Thyroid gland (tissue), 4 donors: Measurements from ENCODE around the gene MTIF3.

Source experiments
- CTCF ChIP-seq, 6 experiments: fragments of 200-600 bp in 3 of 6; fragments of 450-650 bp in 3 of 6; sonication (generic) in 3 of 6; IDR thresholded peaks; one replicate each; pipeline ENCODE4 v1.5.1; 2016 to 2019; ENCODE audit warnings: antibody characterized with exemption in 6 of 6, mild to moderate bottlenecking in 2 of 6, inconsistent platforms in 1 of 6, moderate library complexity in 1 of 6
- POLR2A ChIP-seq, 2 donors: fragments of 450-650 bp; IDR thresholded peaks; one replicate each; pipeline ENCODE4 v1.6.1; 2017; ENCODE audit warnings: antibody characterized with exemption in 2 of 2, mild to moderate bottlenecking in 2 of 2, moderate library complexity in 1 of 2

DNA sequence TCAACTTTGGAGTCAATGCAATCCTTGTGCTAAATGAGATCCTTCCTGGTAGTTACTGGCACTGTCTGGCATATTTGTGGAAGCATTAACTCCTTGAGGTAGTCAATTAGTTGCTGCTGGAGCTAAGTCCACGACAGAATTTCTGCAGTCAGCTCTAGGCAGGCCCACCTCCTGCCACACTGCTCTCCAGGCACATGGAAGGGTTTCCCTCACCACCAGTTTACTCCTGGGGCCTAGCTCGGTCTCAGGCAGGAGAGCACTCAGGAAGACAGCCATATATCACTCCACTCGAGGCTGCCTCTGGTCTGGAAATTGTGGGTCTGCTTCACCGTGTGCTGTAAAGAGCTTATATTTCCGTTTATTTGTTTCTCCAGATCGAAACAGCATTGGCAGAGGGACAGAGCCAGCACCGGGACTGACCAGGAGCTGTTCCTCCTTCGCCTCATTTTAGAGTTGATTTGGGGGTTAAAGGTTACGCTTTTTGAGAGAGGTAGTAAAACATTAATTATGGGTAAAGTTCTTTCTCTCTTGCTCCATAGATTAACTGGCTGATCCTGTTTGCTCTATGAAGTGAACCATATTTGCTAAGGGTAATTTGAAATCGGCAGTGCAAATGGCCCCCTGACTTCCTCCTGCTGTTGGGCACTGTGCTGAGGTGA lies 46.5 kb downstream of the MTIF3 start:
- no peak for TF ChIP-seq CTCF (IDR thresholded peaks at IDR 0.05)
- TF ChIP-seq POLR2A (IDR thresholded peaks at IDR 0.05) = no peak
